WERI-Rb-1 (cell line): Measurements from ENCODE around the gene ACER3.
"Not testable (repeated sequence)": the region's sequence is repeated elsewhere in the genome, so short reads cannot be mapped to it uniquely, and the experiment has no call there.

Experiments
- DNase-seq: peaks from one replicate; pipeline ENCODE4 v3.0.0-alpha.2; 2020
- H3K27ac ChIP-seq: fragments of 250-450 bp; sonication (Bioruptor Pico); 2 replicates; pipeline ENCODE4 v1.5.1; 2020; ENCODE audit warnings: mild to moderate bottlenecking, moderate library complexity
- H3K27me3 ChIP-seq: fragments of 250-450 bp; sonication (Bioruptor Pico); 2 replicates; pipeline ENCODE4 v1.5.1; 2021; ENCODE audit warnings: mild to moderate bottlenecking, low read depth, moderate library complexity; ENCODE audit not compliant: insufficient read depth, severe bottlenecking
- H3K36me3 ChIP-seq: fragments of 250-450 bp; sonication (Bioruptor Pico); 2 replicates; pipeline ENCODE4 v1.5.1; 2020; ENCODE audit warnings: mild to moderate bottlenecking, moderate library complexity
- H3K4me3 ChIP-seq: 2 replicates; pipeline ENCODE4 v1.5.1; 2011; ENCODE audit warnings: low read depth, mild to moderate bottlenecking, control low read depth, low read length
- H3K9me3 ChIP-seq: fragments of 250-450 bp; sonication (Bioruptor Pico); 2 replicates; pipeline ENCODE4 v1.5.1; 2021; ENCODE audit warnings: mild to moderate bottlenecking, moderate library complexity; ENCODE audit not compliant: severe bottlenecking
- TF ChIP-seq, protein P1 (sequence below): IDR thresholded peaks from 2 replicates; pipeline ENCODE4 v1.5.1; 2011; ENCODE audit warnings: low read depth, mild to moderate bottlenecking, control low read depth, inconsistent platforms, low read length

The ACER3 gene

DNA sequence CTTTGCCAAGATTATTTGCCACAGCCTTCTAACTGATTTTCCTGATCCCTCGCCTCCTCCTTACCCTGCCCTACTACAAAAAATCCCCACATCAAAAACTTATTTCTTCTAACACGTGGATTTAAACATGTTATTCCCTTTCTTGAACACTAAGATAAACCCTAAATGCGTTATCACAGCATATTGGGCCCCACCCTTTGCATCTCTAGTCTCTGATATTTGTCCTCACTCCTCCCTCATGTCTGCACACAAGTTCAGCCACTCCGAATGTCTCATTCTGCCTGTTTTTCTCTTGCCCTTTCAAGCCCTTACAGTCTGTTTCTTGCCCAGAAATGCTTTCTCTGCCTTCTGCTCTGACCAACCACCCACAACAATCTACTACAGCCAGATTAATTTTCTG lies 10.6 kb upstream of the ACER3 start:
- TF ChIP-seq, protein P1, sequence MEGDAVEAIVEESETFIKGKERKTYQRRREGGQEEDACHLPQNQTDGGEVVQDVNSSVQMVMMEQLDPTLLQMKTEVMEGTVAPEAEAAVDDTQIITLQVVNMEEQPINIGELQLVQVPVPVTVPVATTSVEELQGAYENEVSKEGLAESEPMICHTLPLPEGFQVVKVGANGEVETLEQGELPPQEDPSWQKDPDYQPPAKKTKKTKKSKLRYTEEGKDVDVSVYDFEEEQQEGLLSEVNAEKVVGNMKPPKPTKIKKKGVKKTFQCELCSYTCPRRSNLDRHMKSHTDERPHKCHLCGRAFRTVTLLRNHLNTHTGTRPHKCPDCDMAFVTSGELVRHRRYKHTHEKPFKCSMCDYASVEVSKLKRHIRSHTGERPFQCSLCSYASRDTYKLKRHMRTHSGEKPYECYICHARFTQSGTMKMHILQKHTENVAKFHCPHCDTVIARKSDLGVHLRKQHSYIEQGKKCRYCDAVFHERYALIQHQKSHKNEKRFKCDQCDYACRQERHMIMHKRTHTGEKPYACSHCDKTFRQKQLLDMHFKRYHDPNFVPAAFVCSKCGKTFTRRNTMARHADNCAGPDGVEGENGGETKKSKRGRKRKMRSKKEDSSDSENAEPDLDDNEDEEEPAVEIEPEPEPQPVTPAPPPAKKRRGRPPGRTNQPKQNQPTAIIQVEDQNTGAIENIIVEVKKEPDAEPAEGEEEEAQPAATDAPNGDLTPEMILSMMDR = no peak
- no peaks in the 10 kb centered on the region for H3K9me3 ChIP-seq
- no peaks in the 10 kb centered on the region for H3K36me3 ChIP-seq
- H3K27ac ChIP-seq = no peak overlapping the region
- DNase-seq = no peak
- no peak overlapping the region for H3K4me3 ChIP-seq
- no peaks in the 10 kb centered on the region for H3K27me3 ChIP-seq

DNA sequence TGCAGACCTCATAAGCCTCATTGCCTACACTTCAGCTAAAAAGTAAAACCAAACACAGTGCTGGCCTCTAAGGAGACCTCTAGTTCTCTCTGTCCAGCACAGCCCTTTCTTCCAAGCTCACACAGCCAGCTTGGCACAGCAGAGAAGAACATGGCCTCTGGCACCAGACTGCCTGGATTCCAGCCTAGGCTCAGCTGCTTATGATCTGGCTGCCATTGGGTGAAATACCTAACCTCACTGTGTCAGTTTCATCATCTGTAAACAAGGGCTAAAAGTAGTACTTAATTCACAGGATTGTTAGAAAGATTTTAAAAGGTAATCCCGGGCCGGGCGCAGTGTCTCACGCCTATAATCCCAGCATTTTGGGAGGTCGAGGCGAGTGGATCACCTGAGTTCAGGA lies 9.9 kb upstream of the ACER3 start:
- H3K4me3 ChIP-seq = no peak overlapping the region
- H3K9me3 ChIP-seq = no peaks in the 10 kb centered on the region
- no peaks in the 10 kb centered on the region for H3K27me3 ChIP-seq
- DNase-seq = no peak
- TF ChIP-seq, protein P1 = no peak
- no peaks in the 10 kb centered on the region for H3K36me3 ChIP-seq
- H3K27ac ChIP-seq = no peak overlapping the region

DNA sequence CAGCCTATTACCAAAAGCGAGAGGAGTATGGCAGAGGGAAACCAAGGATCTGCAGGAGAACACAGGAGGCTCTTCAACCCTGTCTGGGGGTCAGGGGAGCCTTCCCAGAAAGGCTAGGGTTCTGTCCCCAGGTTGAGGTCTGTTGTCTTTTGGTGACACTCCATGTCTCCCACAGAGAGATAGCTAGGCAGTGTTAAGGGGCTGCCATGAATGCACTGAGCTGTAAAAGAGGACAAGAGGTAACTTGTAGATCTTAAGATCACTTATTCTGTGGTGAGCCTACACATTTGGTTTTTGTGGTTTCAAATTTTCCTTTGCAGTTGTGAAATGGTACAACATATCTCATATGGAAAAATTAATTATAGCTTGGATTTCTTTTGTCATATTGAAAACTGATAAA lies 6.0 kb upstream of the ACER3 start:
- no peaks in the 10 kb centered on the region for H3K27me3 ChIP-seq
- no peak overlapping the region for H3K4me3 ChIP-seq
- H3K27ac ChIP-seq = no peak overlapping the region
- no peaks in the 10 kb centered on the region for H3K9me3 ChIP-seq
- H3K36me3 ChIP-seq = no peaks in the 10 kb centered on the region
- TF ChIP-seq, protein P1 = no peak
- no peak for DNase-seq

DNA sequence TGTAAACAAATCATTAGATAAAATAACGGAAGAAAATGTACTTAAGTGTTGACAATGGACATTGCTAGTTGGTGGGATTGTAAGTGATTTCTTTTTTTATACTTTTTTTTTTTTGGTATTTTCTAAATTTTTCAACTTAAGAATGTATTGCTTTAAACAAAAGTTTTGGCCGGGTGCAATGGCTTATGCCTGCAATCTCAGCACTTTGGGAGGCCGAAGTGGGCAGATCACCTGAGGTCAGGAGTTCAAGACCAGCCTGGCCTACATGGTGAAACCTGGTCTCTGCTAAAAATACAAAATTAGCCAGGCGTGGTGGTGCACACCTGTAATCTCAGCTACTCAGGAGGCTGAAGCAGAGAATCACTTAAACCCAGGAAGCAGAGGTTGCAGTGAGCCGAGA lies 5.0 kb upstream of the ACER3 start:
- not testable (repeated sequence) for DNase-seq, H3K9me3 ChIP-seq, H3K4me3 ChIP-seq, H3K27ac ChIP-seq, H3K27me3 ChIP-seq, H3K36me3 ChIP-seq

DNA sequence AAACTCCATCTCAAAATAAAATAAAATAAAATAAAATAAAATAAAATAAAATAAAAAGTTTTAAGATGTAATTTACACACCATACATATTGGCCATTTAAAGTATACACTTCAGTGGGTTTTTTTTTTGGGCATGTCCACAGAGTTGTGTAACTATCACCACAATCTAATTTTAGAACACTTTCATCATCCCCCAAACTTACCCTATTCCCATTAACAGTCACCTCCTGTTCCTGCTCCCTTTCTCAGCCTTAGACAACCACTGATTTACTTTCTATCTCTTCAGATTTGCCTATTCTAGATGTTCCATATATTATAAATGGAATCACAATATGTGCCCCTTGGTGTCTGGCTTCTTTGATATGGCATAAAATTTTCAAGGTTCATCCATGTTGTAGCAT lies 4.6 kb upstream of the ACER3 start:
- H3K9me3 ChIP-seq = no peaks in the 10 kb centered on the region
- no peaks in the 10 kb centered on the region for H3K27me3 ChIP-seq
- no peak overlapping the region for H3K4me3 ChIP-seq
- H3K36me3 ChIP-seq = no peaks in the 10 kb centered on the region
- no peak for DNase-seq
- H3K27ac ChIP-seq = no peak overlapping the region
- TF ChIP-seq, protein P1 = no peak

DNA sequence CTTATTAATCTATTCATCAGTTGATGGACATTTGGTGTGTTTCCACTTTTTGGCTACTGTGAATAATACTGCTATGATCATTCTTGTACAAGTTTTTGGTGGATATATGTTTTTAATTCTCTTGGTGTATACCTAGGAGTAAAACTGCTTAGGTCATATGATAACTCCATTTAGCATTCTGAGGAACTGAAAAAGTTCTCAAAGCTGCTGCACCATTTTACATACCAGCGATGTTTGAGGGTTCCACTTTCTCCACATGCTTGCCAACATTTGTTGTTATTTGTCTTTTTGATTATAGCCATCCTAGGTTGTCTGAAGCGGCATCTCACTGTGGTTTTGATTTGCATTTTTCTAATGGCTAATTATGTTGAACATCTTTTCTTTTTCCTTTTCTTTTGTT lies 4.1 kb upstream of the ACER3 start:
- DNase-seq = no peak
- Histone ChIP-seq H3K27me3 (no peaks in the 10 kb centered on the region), H3K9me3 (no peaks in the 10 kb centered on the region), H3K4me3 (no peak overlapping the region), H3K36me3 (no peaks in the 10 kb centered on the region), H3K27ac (no peak overlapping the region)
- TF ChIP-seq, protein P1 = no peak
